ENCODE measurements around the gene MRPL30. TPM values are rescaled to one million over a fixed set of nuclear protein-coding genes. Genes with fewer than 3 reads are reported as not detected.

The MRPL30 gene
- total and polyA plus RNA-seq, 2 donors (not counting 1 experiment from before 2014, with no cell fraction given): 4.7 to 18.5 TPM

- H3K27ac Mint-ChIP-seq: no peak overlapping the region
- H3K27ac ChIP-seq (ENCODE audit: low read length in 2 of 2): no peak overlapping the region
- CTCF ChIA-PET: no interaction called here
Observed at GRCh38 chr2:99169534-99169933, 11.4 kb upstream of the MRPL30 start.

More at GRCh38 chr2:99169534-99169933, 11.4 kb upstream of the MRPL30 start:
- peaks cover 14 to 66% of the 10 kb centered on the region in 2 experiments for H3K36me3 ChIP-seq (replicated peaks in 1 of 2; ENCODE audit: control extremely low read depth in 1 of 2, control insufficient read depth in 1 of 2, extremely low read depth in 1 of 2, insufficient read depth in 2 of 2, low read length in 1 of 2)
- no peaks in the 10 kb centered on the region for H3K9me3 Mint-ChIP-seq (ENCODE audit: insufficient read depth)
- peaks cover 13% of the 10 kb centered on the region for H3K79me2 ChIP-seq (ENCODE audit: control insufficient read depth, insufficient read depth, low read length)
- no peaks in the 10 kb centered on the region for H3K4me1 Mint-ChIP-seq
- WGBS (ENCODE audit: insufficient coverage): 60% methylated on average over 1 of the region's 1 CpG
- no peaks in the 10 kb centered on the region for H3K27me3 Mint-ChIP-seq
- H3K4me3 Mint-ChIP-seq: no peak overlapping the region
- DNase-seq: no peak
- no peak overlapping the region for H3K9ac ChIP-seq (ENCODE audit: low read length)
- POLR2A ChIA-PET: interaction anchor here (0.8 kb wide), 1 partner anchor 29 kb away, joined by 3 read pairs; no protein-coding TSS in a partner anchor
- no peak overlapping the region for H2AFZ ChIP-seq (ENCODE audit: insufficient read depth, low read depth, low read length, poor library complexity, severe bottlenecking)
- TF ChIP-seq CTCF (IDR thresholded peaks at IDR 0.05) (no peak), EZH2 (IDR thresholded peaks at IDR 0.05; ENCODE audit: borderline replicate concordance, insufficient read depth, low read depth, low read length, poor library complexity, severe bottlenecking) (no peak)
- no peaks in the 10 kb centered on the region for H3K4me1 ChIP-seq (ENCODE audit: control insufficient read depth in 2 of 2, insufficient read depth in 2 of 2, low read length in 2 of 2)
- no peak overlapping the region for H3K4me3 ChIP-seq (ENCODE audit: control extremely low read depth in 1 of 5, extremely low read depth in 1 of 5, insufficient read depth in 1 of 5, low read depth in 2 of 5, low read length in 4 of 5)
- H3K9me3 ChIP-seq (ENCODE audit: control extremely low read depth in 1 of 3, control insufficient read depth in 2 of 3, insufficient read depth in 1 of 3, low read length in 2 of 3): no peaks in the 10 kb centered on the region
- H3K4me2 ChIP-seq (replicated peaks; ENCODE audit: low read depth, low read length, poor library complexity, severe bottlenecking): no peak overlapping the region
- H3K27me3 ChIP-seq (replicated peaks in 1 of 4; ENCODE audit: control extremely low read depth in 1 of 4, control insufficient read depth in 3 of 4, insufficient read depth in 4 of 4, low read length in 3 of 4): no peaks in the 10 kb centered on the region
- intact Hi-C loops (cut with micrococcal nuclease): no loop called here
- H4K20me1 ChIP-seq (ENCODE audit: control insufficient read depth, insufficient read depth, low read length, poor library complexity, severe bottlenecking): peaks cover 16% of the 10 kb centered on the region
- no peak for ATAC-seq (ENCODE audit: low read depth)

Data from B cell (primary cell).